Measurements from ENCODE around the gene OSBPL9. TPM values are rescaled to one million over a fixed set of nuclear protein-coding genes. Genes with fewer than 3 reads are reported as not detected.

OSBPL9 gene
- total RNA-seq, 1 experiment from 2014 or later, result 67.6 TPM

- no TSS peak for BruUV-seq (replicated peaks)
- intact Hi-C loops (cut with micrococcal nuclease; ENCODE audit: unreplicated experiment), result loop anchor here (5.0 kb wide), 1 partner anchor 98 kb away; no protein-coding TSS in a partner anchor
Measured at GRCh38 chr1:51734896-51735745, 118.2 kb downstream of the OSBPL9 start.

GRCh38 chr1:51735746-51736254, 118.9 kb downstream of the OSBPL9 start:
- no TSS peak for BruUV-seq (replicated peaks)
- DNase-seq, result no peak

More at GRCh38 chr1:51734896-51735745, 118.2 kb downstream of the OSBPL9 start:
- CTCF ChIA-PET, result no interaction called here
- DNase-seq, result no peak
- Mint-ChIP-seq H3K4me3 (ENCODE audit: low read depth, unreplicated experiment) (no peak overlapping the region), H3K4me1 (ENCODE audit: low read depth, unreplicated experiment) (peaks cover 57% of the 10 kb centered on the region), H3K36me3 (ENCODE audit: insufficient read depth, unreplicated experiment) (peaks cover 4% of the 10 kb centered on the region), H3K9me3 (ENCODE audit: low read depth, unreplicated experiment) (no peaks in the 10 kb centered on the region), H3K27me3 (ENCODE audit: unreplicated experiment) (no peaks in the 10 kb centered on the region), H3K27ac (ENCODE audit: unreplicated experiment) (peak overlapping the region; percentile 14)
- TF ChIP-seq CTCF (IDR thresholded peaks at IDR 0.05; ENCODE audit: unreplicated experiment), result no peak

GRCh38 chr1:51736702-51737101, 119.8 kb downstream of the OSBPL9 start:
- H3K4me1 Mint-ChIP-seq (ENCODE audit: low read depth, unreplicated experiment), result peaks cover 67% of the 10 kb centered on the region
- no TSS peak for BruUV-seq (replicated peaks)
- DNase-seq, result peak; percentile 45
- no peaks in the 10 kb centered on the region for H3K27me3 Mint-ChIP-seq (ENCODE audit: unreplicated experiment)
- TF ChIP-seq CTCF (IDR thresholded peaks at IDR 0.05; ENCODE audit: unreplicated experiment), result no peak
- peak overlapping the region; percentile 76 for H3K27ac Mint-ChIP-seq (ENCODE audit: unreplicated experiment)
- CTCF ChIA-PET, result no interaction called here
- H3K9me3 Mint-ChIP-seq (ENCODE audit: low read depth, unreplicated experiment), result no peaks in the 10 kb centered on the region
- peak overlapping the region; percentile 43 for H3K4me3 Mint-ChIP-seq (ENCODE audit: low read depth, unreplicated experiment)
- H3K36me3 Mint-ChIP-seq (ENCODE audit: insufficient read depth, unreplicated experiment), result no peaks in the 10 kb centered on the region
- intact Hi-C loops (cut with micrococcal nuclease; ENCODE audit: unreplicated experiment), result loop anchor here (5.0 kb wide), 1 partner anchor 99 kb away; no protein-coding TSS in a partner anchor

More at GRCh38 chr1:51735746-51736254, 118.9 kb downstream of the OSBPL9 start:
- Mint-ChIP-seq H3K36me3 (ENCODE audit: insufficient read depth, unreplicated experiment) (no peaks in the 10 kb centered on the region), H3K4me1 (ENCODE audit: low read depth, unreplicated experiment) (peaks cover 64% of the 10 kb centered on the region), H3K27ac (ENCODE audit: unreplicated experiment) (peak overlapping the region; percentile 14), H3K4me3 (ENCODE audit: low read depth, unreplicated experiment) (no peak overlapping the region), H3K27me3 (ENCODE audit: unreplicated experiment) (no peaks in the 10 kb centered on the region), H3K9me3 (ENCODE audit: low read depth, unreplicated experiment) (no peaks in the 10 kb centered on the region)
- TF ChIP-seq CTCF (IDR thresholded peaks at IDR 0.05; ENCODE audit: unreplicated experiment), result no peak
- intact Hi-C loops (cut with micrococcal nuclease; ENCODE audit: unreplicated experiment), result loop anchor here (5.0 kb wide), 1 partner anchor 98 kb away; no protein-coding TSS in a partner anchor
- CTCF ChIA-PET, result no interaction called here

GRCh38 chr1:51738681-51739080, 121.8 kb downstream of the OSBPL9 start:
- CTCF ChIA-PET, result interaction anchor here (0.6 kb wide), 1 partner anchor 1148 kb away, joined by 3 read pairs; no protein-coding TSS in a partner anchor

More at GRCh38 chr1:51738681-51739080, 121.8 kb downstream of the OSBPL9 start:
- Mint-ChIP-seq H3K27me3 (ENCODE audit: unreplicated experiment) (no peaks in the 10 kb centered on the region), H3K4me1 (ENCODE audit: low read depth, unreplicated experiment) (peaks cover 60% of the 10 kb centered on the region), H3K4me3 (ENCODE audit: low read depth, unreplicated experiment) (peak overlapping the region; percentile 43), H3K27ac (ENCODE audit: unreplicated experiment) (peak overlapping the region; percentile 76), H3K9me3 (ENCODE audit: low read depth, unreplicated experiment) (no peaks in the 10 kb centered on the region), H3K36me3 (ENCODE audit: insufficient read depth, unreplicated experiment) (no peaks in the 10 kb centered on the region)
- intact Hi-C loops (cut with micrococcal nuclease; ENCODE audit: unreplicated experiment), result loop anchor here (5.0 kb wide), 1 partner anchor 101 kb away; no protein-coding TSS in a partner anchor
- no TSS peak for BruUV-seq (replicated peaks)
- no peak for TF ChIP-seq CTCF (IDR thresholded peaks at IDR 0.05; ENCODE audit: unreplicated experiment)
- no peak for DNase-seq

All from Calu3 (cell line).